ENCODE results near the gene WASF1. TPM values are rescaled to one million over a fixed set of nuclear protein-coding genes. Genes with fewer than 3 reads are reported as not detected.
"Not testable (repeated sequence)": the region's sequence is repeated elsewhere in the genome, so short reads cannot be mapped to it uniquely, and the experiment has no call there.

Gene WASF1
- total and polyA plus RNA-seq, 2 donors (not counting 3 experiments of a cell fraction or from before 2014, with no cell fraction given) = 20.9 to 27.5 TPM

GRCh38 chr6:110128418-110128817 lies 51.1 kb downstream of the WASF1 start:
- Histone ChIP-seq H3K4me1 (ENCODE audit: control insufficient read depth, extremely low read depth, insufficient read depth, low read length) (no peaks in the 10 kb centered on the region), H2AFZ (ENCODE audit: low read depth, low read length) (no peak overlapping the region), H3K9ac (replicated peaks; ENCODE audit: extremely low read depth, insufficient read depth, low read length) (no peak overlapping the region), H3K4me2 (ENCODE audit: insufficient read depth, low read length) (no peak overlapping the region), H3K4me3 (replicated peaks in 1 of 3; ENCODE audit: insufficient read depth in 1 of 3, low read depth in 1 of 3, low read length in 3 of 3) (no peak overlapping the region), H3K27me3 (ENCODE audit: control insufficient read depth in 2 of 2, insufficient read depth in 2 of 2, low read length in 2 of 2) (no peaks in the 10 kb centered on the region), H3K27ac (ENCODE audit: insufficient read depth, low read depth, low read length) (no peak overlapping the region), H3K36me3 (ENCODE audit: control insufficient read depth in 2 of 2, extremely low read depth in 1 of 2, insufficient read depth in 2 of 2, low read length in 2 of 2) (no peaks in the 10 kb centered on the region), H3K9me3 (replicated peaks; ENCODE audit: control insufficient read depth, insufficient read depth, low read length) (no peaks in the 10 kb centered on the region), H3K9me1 (replicated peaks; ENCODE audit: control insufficient read depth, extremely low read depth, insufficient read depth, low read length) (no peaks in the 10 kb centered on the region), H3K79me2 (ENCODE audit: control insufficient read depth, insufficient read depth, low read length) (no peaks in the 10 kb centered on the region), H4K20me1 (replicated peaks; ENCODE audit: control insufficient read depth, extremely low read depth, insufficient read depth, low read length) (no peaks in the 10 kb centered on the region)
- intact Hi-C loops (cut with micrococcal nuclease) = no loop called here
- DNase-seq (ENCODE audit: low read depth, low spot score) = no peak
- dilution Hi-C loops (cut with MboI; ENCODE audit: extremely low pct_ligation_motif_present, low sequenced_read_pairs) = no loop called here
- TF ChIP-seq POLR2A (IDR thresholded peaks at IDR 0.05; ENCODE audit: low read depth, low read length) (no peak), POLR2AphosphoS5 (IDR thresholded peaks at IDR 0.05; ENCODE audit: insufficient read depth, low read depth, low read length) (no peak)
- no TSS peak for BruUV-seq (replicated peaks)
- FAIRE-seq = no peak
- ChIA-PET CTCF (no interaction called here), POLR2A (no interaction called here)

GRCh38 chr6:110125361-110125760 lies 54.1 kb downstream of the WASF1 start:
- H3K4me1 ChIP-seq (ENCODE audit: control insufficient read depth, extremely low read depth, insufficient read depth, low read length) = no peaks in the 10 kb centered on the region
- CTCF ChIA-PET = no interaction called here
- no peak overlapping the region for H3K4me2 ChIP-seq (ENCODE audit: insufficient read depth, low read length)
- TF ChIP-seq POLR2A (IDR thresholded peaks at IDR 0.05; ENCODE audit: low read depth, low read length) (no peak), GATA2 (IDR thresholded peaks at IDR 0.05; ENCODE audit: insufficient read depth, insufficient read length, low read depth, low read length) (no peak), CTCF (IDR thresholded peaks at IDR 0.05; ENCODE audit: extremely low read depth in 1 of 2, insufficient read depth in 1 of 2, low read depth in 1 of 2, low read length in 2 of 2) (no peak), FOS (IDR thresholded peaks at IDR 0.05; ENCODE audit: borderline replicate concordance, insufficient read depth, low read length) (no peak)
- no peaks in the 10 kb centered on the region for H3K9me3 ChIP-seq (replicated peaks; ENCODE audit: control insufficient read depth, insufficient read depth, low read length)
- no peaks in the 10 kb centered on the region for H3K27me3 ChIP-seq (ENCODE audit: control insufficient read depth in 2 of 2, insufficient read depth in 2 of 2, low read length in 2 of 2)
- no peak overlapping the region for H3K9ac ChIP-seq (replicated peaks; ENCODE audit: extremely low read depth, insufficient read depth, low read length)
- H3K9me1 ChIP-seq (replicated peaks; ENCODE audit: control insufficient read depth, extremely low read depth, insufficient read depth, low read length) = peaks cover 3% of the 10 kb centered on the region
- dilution Hi-C loops (cut with MboI; ENCODE audit: extremely low pct_ligation_motif_present, low sequenced_read_pairs) (no loop called here), intact Hi-C loops (cut with micrococcal nuclease) (no loop called here)
- no peak overlapping the region for H2AFZ ChIP-seq (ENCODE audit: low read depth, low read length)
- H3K27ac ChIP-seq (ENCODE audit: insufficient read depth, low read depth, low read length) = no peak overlapping the region
- FAIRE-seq (no peak), DNase-seq (ENCODE audit: low read depth, low spot score) (no peak)
- BruUV-seq (replicated peaks) = no TSS peak
- no peaks in the 10 kb centered on the region for H4K20me1 ChIP-seq (replicated peaks; ENCODE audit: control insufficient read depth, extremely low read depth, insufficient read depth, low read length)
- H3K36me3 ChIP-seq (ENCODE audit: control insufficient read depth in 2 of 2, extremely low read depth in 1 of 2, insufficient read depth in 2 of 2, low read length in 2 of 2) = no peaks in the 10 kb centered on the region
- H3K79me2 ChIP-seq (ENCODE audit: control insufficient read depth, insufficient read depth, low read length) = no peaks in the 10 kb centered on the region
- no peak overlapping the region for H3K4me3 ChIP-seq (replicated peaks in 1 of 3; ENCODE audit: insufficient read depth in 1 of 3, low read depth in 1 of 3, low read length in 3 of 3)
- POLR2A ChIA-PET = no interaction called here

GRCh38 chr6:110121655-110122054 lies 57.8 kb downstream of the WASF1 start:
- CTCF ChIA-PET = not testable (repeated sequence)

More at GRCh38 chr6:110121655-110122054, 57.8 kb downstream of the WASF1 start:
- H3K27me3 ChIP-seq (ENCODE audit: control insufficient read depth in 2 of 2, insufficient read depth in 2 of 2, low read length in 2 of 2); DNase-seq (ENCODE audit: low read depth, low spot score); H3K4me2 ChIP-seq (ENCODE audit: insufficient read depth, low read length); H3K9me1 ChIP-seq (replicated peaks; ENCODE audit: control insufficient read depth, extremely low read depth, insufficient read depth, low read length); H3K79me2 ChIP-seq (ENCODE audit: control insufficient read depth, insufficient read depth, low read length); POLR2A ChIA-PET; dilution Hi-C loops (cut with MboI; ENCODE audit: extremely low pct_ligation_motif_present, low sequenced_read_pairs); H3K36me3 ChIP-seq (ENCODE audit: control insufficient read depth in 2 of 2, extremely low read depth in 1 of 2, insufficient read depth in 2 of 2, low read length in 2 of 2); H3K9me3 ChIP-seq (replicated peaks; ENCODE audit: control insufficient read depth, insufficient read depth, low read length); FAIRE-seq; H2AFZ ChIP-seq (ENCODE audit: low read depth, low read length); H3K9ac ChIP-seq (replicated peaks; ENCODE audit: extremely low read depth, insufficient read depth, low read length); BruUV-seq (replicated peaks); H3K4me3 ChIP-seq (replicated peaks in 1 of 3; ENCODE audit: insufficient read depth in 1 of 3, low read depth in 1 of 3, low read length in 3 of 3); H3K4me1 ChIP-seq (ENCODE audit: control insufficient read depth, extremely low read depth, insufficient read depth, low read length); H3K27ac ChIP-seq (ENCODE audit: insufficient read depth, low read depth, low read length); intact Hi-C loops (cut with micrococcal nuclease); H4K20me1 ChIP-seq (replicated peaks; ENCODE audit: control insufficient read depth, extremely low read depth, insufficient read depth, low read length): not testable (repeated sequence)
